ENCODE results near the gene ADARB2. TPM values are rescaled to one million over a fixed set of nuclear protein-coding genes. Genes with fewer than 3 reads are reported as not detected.

ADARB2 gene
- polyA plus RNA-seq, 1 of the 3 experiments (the other 2 are of a cell fraction), result not detected

DNA sequence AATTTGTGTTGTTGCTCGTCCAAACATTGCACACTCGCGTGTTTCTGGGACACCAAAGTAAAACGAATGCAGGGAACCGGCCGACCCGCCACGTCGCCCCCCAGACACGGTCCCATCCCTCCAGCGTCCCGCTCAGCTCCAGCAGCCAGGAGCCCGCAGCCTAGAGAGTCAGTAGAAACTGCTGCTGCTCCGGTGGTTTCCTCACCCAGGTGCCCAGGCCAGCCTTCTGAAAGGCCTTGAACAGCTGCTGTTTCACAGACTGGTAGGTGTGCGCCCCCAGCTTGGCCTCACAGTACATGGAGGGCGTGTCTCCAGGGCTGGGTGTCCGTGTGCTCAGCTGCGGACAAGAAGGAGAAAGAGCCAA is 554.3 kb downstream of the ADARB2 start:
- DNase-seq, result no peak
- Histone ChIP-seq H4K20me1 (ENCODE audit: insufficient read depth) (no peaks in the 10 kb centered on the region), H3K27ac (ENCODE audit: low read depth in 2 of 2, low read length in 1 of 2) (no peak overlapping the region), H3K27me3 (ENCODE audit: insufficient read depth) (no peaks in the 10 kb centered on the region), H3K79me2 (ENCODE audit: insufficient read depth) (no peaks in the 10 kb centered on the region), H3K9me2 (no peaks in the 10 kb centered on the region), H3K4me1 (ENCODE audit: control insufficient read depth in 1 of 2, insufficient read depth in 2 of 2, low read depth in 1 of 2, low read length in 1 of 2) (no peaks in the 10 kb centered on the region; a peak in 1 of 4 replicates), H3K9ac (no peak overlapping the region), H3K36me3 (replicated peaks in 1 of 2; ENCODE audit: control insufficient read depth in 1 of 2, insufficient read depth in 2 of 2, low read length in 1 of 2) (no peaks in the 10 kb centered on the region), H3K4me2 (no peak overlapping the region), H3F3A (replicated peaks; ENCODE audit: insufficient read depth) (no peaks in the 10 kb centered on the region), H3K9me3 (no peaks in the 10 kb centered on the region), H3K4me3 (ENCODE audit: low read depth in 2 of 2, low read length in 1 of 2) (no peak overlapping the region), H2AFZ (ENCODE audit: low read depth) (no peak overlapping the region)
- 49% methylated on average over 8 of the region's 18 CpGs for WGBS (ENCODE audit: low lambda C conversion rate)
- no peak for TF ChIP-seq JUND (IDR thresholded peaks at IDR 0.05)
- no peak for TF ChIP-seq EP300 (IDR thresholded peaks at IDR 0.05; ENCODE audit: borderline replicate concordance in 1 of 2, low read depth in 1 of 2, low read length in 1 of 2)
- no peak for TF ChIP-seq CTCF (IDR thresholded peaks at IDR 0.05)
- TF ChIP-seq RXRA (IDR thresholded peaks at IDR 0.05; ENCODE audit: borderline replicate concordance, low read depth), result no peak
- TF ChIP-seq, protein P1, sequence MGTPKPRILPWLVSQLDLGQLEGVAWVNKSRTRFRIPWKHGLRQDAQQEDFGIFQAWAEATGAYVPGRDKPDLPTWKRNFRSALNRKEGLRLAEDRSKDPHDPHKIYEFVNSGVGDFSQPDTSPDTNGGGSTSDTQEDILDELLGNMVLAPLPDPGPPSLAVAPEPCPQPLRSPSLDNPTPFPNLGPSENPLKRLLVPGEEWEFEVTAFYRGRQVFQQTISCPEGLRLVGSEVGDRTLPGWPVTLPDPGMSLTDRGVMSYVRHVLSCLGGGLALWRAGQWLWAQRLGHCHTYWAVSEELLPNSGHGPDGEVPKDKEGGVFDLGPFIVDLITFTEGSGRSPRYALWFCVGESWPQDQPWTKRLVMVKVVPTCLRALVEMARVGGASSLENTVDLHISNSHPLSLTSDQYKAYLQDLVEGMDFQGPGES (IDR thresholded peaks at IDR 0.05; ENCODE audit: low read depth, low read length), result no peak
- TF ChIP-seq TCF12 (IDR thresholded peaks at IDR 0.05), result no peak
- TF ChIP-seq POLR2AphosphoS5 (IDR thresholded peaks at IDR 0.05; ENCODE audit: low read depth, low read length), result no peak
- no peak for TF ChIP-seq CHD2 (IDR thresholded peaks at IDR 0.05; ENCODE audit: low read length, partially characterized antibody)
- no peak for TF ChIP-seq RCOR1 (IDR thresholded peaks at IDR 0.05; ENCODE audit: low read length)
- TF ChIP-seq ZBTB33 (IDR thresholded peaks at IDR 0.05; ENCODE audit: borderline replicate concordance, low read depth), result no peak
- TF ChIP-seq, protein P2, sequence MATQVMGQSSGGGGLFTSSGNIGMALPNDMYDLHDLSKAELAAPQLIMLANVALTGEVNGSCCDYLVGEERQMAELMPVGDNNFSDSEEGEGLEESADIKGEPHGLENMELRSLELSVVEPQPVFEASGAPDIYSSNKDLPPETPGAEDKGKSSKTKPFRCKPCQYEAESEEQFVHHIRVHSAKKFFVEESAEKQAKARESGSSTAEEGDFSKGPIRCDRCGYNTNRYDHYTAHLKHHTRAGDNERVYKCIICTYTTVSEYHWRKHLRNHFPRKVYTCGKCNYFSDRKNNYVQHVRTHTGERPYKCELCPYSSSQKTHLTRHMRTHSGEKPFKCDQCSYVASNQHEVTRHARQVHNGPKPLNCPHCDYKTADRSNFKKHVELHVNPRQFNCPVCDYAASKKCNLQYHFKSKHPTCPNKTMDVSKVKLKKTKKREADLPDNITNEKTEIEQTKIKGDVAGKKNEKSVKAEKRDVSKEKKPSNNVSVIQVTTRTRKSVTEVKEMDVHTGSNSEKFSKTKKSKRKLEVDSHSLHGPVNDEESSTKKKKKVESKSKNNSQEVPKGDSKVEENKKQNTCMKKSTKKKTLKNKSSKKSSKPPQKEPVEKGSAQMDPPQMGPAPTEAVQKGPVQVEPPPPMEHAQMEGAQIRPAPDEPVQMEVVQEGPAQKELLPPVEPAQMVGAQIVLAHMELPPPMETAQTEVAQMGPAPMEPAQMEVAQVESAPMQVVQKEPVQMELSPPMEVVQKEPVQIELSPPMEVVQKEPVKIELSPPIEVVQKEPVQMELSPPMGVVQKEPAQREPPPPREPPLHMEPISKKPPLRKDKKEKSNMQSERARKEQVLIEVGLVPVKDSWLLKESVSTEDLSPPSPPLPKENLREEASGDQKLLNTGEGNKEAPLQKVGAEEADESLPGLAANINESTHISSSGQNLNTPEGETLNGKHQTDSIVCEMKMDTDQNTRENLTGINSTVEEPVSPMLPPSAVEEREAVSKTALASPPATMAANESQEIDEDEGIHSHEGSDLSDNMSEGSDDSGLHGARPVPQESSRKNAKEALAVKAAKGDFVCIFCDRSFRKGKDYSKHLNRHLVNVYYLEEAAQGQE (IDR thresholded peaks at IDR 0.05; ENCODE audit: low read depth, low read length), result no peak
- TF ChIP-seq GATA2 (CRISPR knock-in tag; IDR thresholded peaks at IDR 0.05), result no peak
- no peak for TF ChIP-seq MXI1 (IDR thresholded peaks at IDR 0.05; ENCODE audit: low read depth, low read length)
- no peak for TF ChIP-seq TEAD4 (IDR thresholded peaks at IDR 0.05; ENCODE audit: borderline replicate concordance, insufficient read depth)
- TF ChIP-seq, protein P3, sequence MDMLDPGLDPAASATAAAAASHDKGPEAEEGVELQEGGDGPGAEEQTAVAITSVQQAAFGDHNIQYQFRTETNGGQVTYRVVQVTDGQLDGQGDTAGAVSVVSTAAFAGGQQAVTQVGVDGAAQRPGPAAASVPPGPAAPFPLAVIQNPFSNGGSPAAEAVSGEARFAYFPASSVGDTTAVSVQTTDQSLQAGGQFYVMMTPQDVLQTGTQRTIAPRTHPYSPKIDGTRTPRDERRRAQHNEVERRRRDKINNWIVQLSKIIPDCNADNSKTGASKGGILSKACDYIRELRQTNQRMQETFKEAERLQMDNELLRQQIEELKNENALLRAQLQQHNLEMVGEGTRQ (IDR thresholded peaks at IDR 0.05; ENCODE audit: borderline replicate concordance, low read depth, low read length), result no peak
- no peak for TF ChIP-seq PBX3 (IDR thresholded peaks at IDR 0.05)
- no peak for TF ChIP-seq FOSL2 (IDR thresholded peaks at IDR 0.05; ENCODE audit: borderline replicate concordance, low read depth)
- POLR2A ChIA-PET, result no interaction called here
- CTCF ChIA-PET, result interaction anchor here (1.2 kb wide), 1 partner anchor 9 kb away, joined by 4 read pairs; no protein-coding TSS in a partner anchor
